WTC11 (cell line): Measurements from ENCODE around the gene NFKB1. TPM values are rescaled to one million over a fixed set of nuclear protein-coding genes. Genes with fewer than 3 reads are reported as not detected.

Experiments used
- ATAC-seq: fragments of 200-7000 bp; cut with Tn5 transposase; 2 replicates; pipeline ENCODE4 v1.10.0; 2021; ENCODE audit warnings: mild to moderate bottlenecking, moderate library complexity
- CTCF ChIA-PET: fragments of 300-600 bp; sonication (Branson Sonifier 250); formaldehyde crosslinking; loops from one replicate; lab custom pipeline; 2021; ENCODE audit warnings: antibody characterized with exemption; lab: Charles Lee
- POLR2A ChIA-PET: fragments of 350-600 bp; sonication (Branson Sonifier 250); formaldehyde crosslinking; loops from one replicate; lab custom pipeline; 2021; ENCODE audit warnings: antibody characterized with exemption; lab: Charles Lee
- DNase-seq: peaks from one replicate; pipeline ENCODE4 v3.0.0; 2021; ENCODE audit warnings: low spot score
- H3K27ac Mint-ChIP-seq: 2 replicates; pipeline ENCODE4 v1.8.0; 2021; ENCODE audit warnings: mixed read lengths
- H3K27me3 Mint-ChIP-seq: 2 replicates; pipeline ENCODE4 v1.8.0; 2021; ENCODE audit warnings: low read depth, mild to moderate bottlenecking, moderate library complexity, mixed read lengths
- H3K36me3 Mint-ChIP-seq: 2 replicates; pipeline ENCODE4 v1.8.0; 2021; ENCODE audit warnings: mixed read lengths
- H3K4me1 Mint-ChIP-seq: 2 replicates; pipeline ENCODE4 v1.8.0; 2022; ENCODE audit warnings: mixed read lengths
- H3K4me3 Mint-ChIP-seq: 2 replicates; pipeline ENCODE4 v1.8.0; 2021; ENCODE audit warnings: mild to moderate bottlenecking, moderate library complexity, mixed read lengths
- H3K9me3 Mint-ChIP-seq: 2 replicates; pipeline ENCODE4 v1.8.0; 2021; ENCODE audit warnings: mixed read lengths
- ATF1 ChIP-seq: sonication (generic); formaldehyde crosslinking; IDR thresholded peaks from 2 replicates; pipeline ENCODE4 v1.8.1; 2023; ENCODE audit warnings: mild to moderate bottlenecking, moderate library complexity, missing genetic modification reagents
- ATF2 ChIP-seq: sonication (generic); formaldehyde crosslinking; IDR thresholded peaks from 2 replicates; pipeline ENCODE4 v1.8.1; 2022; ENCODE audit warnings: low read depth, missing genetic modification reagents, borderline replicate concordance
- CREB1 ChIP-seq: sonication (generic); formaldehyde crosslinking; IDR thresholded peaks from 2 replicates; pipeline ENCODE4 v1.8.0; 2023; ENCODE audit warnings: mild to moderate bottlenecking, missing genetic modification reagents
- CREM ChIP-seq: sonication (generic); formaldehyde crosslinking; IDR thresholded peaks from 2 replicates; pipeline ENCODE4 v1.8.1; 2022; ENCODE audit warnings: mild to moderate bottlenecking, missing genetic modification reagents, moderate library complexity
- ERG ChIP-seq: fragments of 250-450 bp; sonication (Bioruptor Pico); IDR thresholded peaks from 2 replicates; pipeline ENCODE4 v1.8.0; 2021; ENCODE audit warnings: mild to moderate bottlenecking
- FOXJ3 ChIP-seq: sonication (generic); formaldehyde crosslinking; IDR thresholded peaks from 2 replicates; pipeline ENCODE4 v1.9.0; 2021; ENCODE audit warnings: missing genetic modification reagents, mild to moderate bottlenecking, borderline replicate concordance
- FOXP4 ChIP-seq: sonication (generic); formaldehyde crosslinking; IDR thresholded peaks from 2 replicates; pipeline ENCODE4 v1.8.0; 2022; ENCODE audit warnings: mild to moderate bottlenecking, missing genetic modification reagents
- IRF1 ChIP-seq: sonication (generic); formaldehyde crosslinking; IDR thresholded peaks from 2 replicates; pipeline ENCODE4 v1.8.0; 2023; ENCODE audit warnings: missing genetic modification reagents
- IRF2 ChIP-seq: sonication (generic); formaldehyde crosslinking; IDR thresholded peaks from 2 replicates; pipeline ENCODE4 v1.8.0; 2022; ENCODE audit warnings: low read depth, missing genetic modification reagents, borderline replicate concordance
- KAT7 ChIP-seq: sonication (generic); formaldehyde crosslinking; IDR thresholded peaks from 2 replicates; pipeline ENCODE4 v1.8.1; 2023; ENCODE audit warnings: missing genetic modification reagents, mild to moderate bottlenecking, borderline replicate concordance
- NFATC4 ChIP-seq: fragments of 250-450 bp; sonication (Bioruptor Pico); IDR thresholded peaks from 2 replicates; pipeline ENCODE4 v1.9.0; 2021; ENCODE audit warnings: mild to moderate bottlenecking
- NFE2L1 ChIP-seq: sonication (generic); formaldehyde crosslinking; IDR thresholded peaks from 2 replicates; pipeline ENCODE4 v1.8.1; 2023; ENCODE audit warnings: missing genetic modification reagents
- NFYB ChIP-seq: sonication (generic); formaldehyde crosslinking; conservative IDR thresholded peaks from 2 replicates; pipeline ENCODE4 v1.8.0; 2022; ENCODE audit warnings: low read depth, missing genetic modification reagents
- ZBTB21 ChIP-seq: sonication (generic); formaldehyde crosslinking; IDR thresholded peaks from 2 replicates; pipeline ENCODE4 v1.8.1; 2023; ENCODE audit warnings: mild to moderate bottlenecking, missing genetic modification reagents, borderline replicate concordance
- ZBTB43 ChIP-seq: sonication (generic); formaldehyde crosslinking; IDR thresholded peaks from 2 replicates; pipeline ENCODE4 v1.8.1; 2023; ENCODE audit warnings: mild to moderate bottlenecking, missing genetic modification reagents
- ZNF219 ChIP-seq: sonication (generic); formaldehyde crosslinking; IDR thresholded peaks from 2 replicates; pipeline ENCODE4 v1.8.0; 2023; ENCODE audit warnings: missing genetic modification reagents, mild to moderate bottlenecking, borderline replicate concordance
- ZNF263 ChIP-seq: sonication (generic); formaldehyde crosslinking; IDR thresholded peaks from 2 replicates; pipeline ENCODE4 v1.8.1; 2022; ENCODE audit warnings: low read depth, mild to moderate bottlenecking, moderate library complexity, missing genetic modification reagents
- ZNF281 ChIP-seq: sonication (generic); formaldehyde crosslinking; IDR thresholded peaks from 2 replicates; pipeline ENCODE4 v1.8.0; 2023; ENCODE audit warnings: mild to moderate bottlenecking, missing genetic modification reagents
- ZNF396 ChIP-seq: fragments of 250-450 bp; sonication (Bioruptor Pico); IDR thresholded peaks from 2 replicates; pipeline ENCODE4 v1.8.0; 2021; ENCODE audit warnings: mild to moderate bottlenecking, moderate library complexity, borderline replicate concordance
- ZNF423 ChIP-seq: fragments of 250-450 bp; sonication (Bioruptor Pico); IDR thresholded peaks from 2 replicates; pipeline ENCODE4 v2.1.2; 2022; ENCODE audit warnings: mild to moderate bottlenecking, moderate library complexity
- total RNA-seq: library from RNA; stranded (reverse); gene quantifications from 3 replicates; pipeline ENCODE4 v1.2.3, GENCODE V29; 2021

Gene NFKB1
- total RNA-seq, 1 experiment from 2014 or later: 5.6 TPM

GRCh38 chr4:102503831-102504786 is 3.0 kb downstream of the NFKB1 start:
- no peak for DNase-seq
- TF ChIP-seq ZNF219 (CRISPR knock-in tag) (no peak), CREM (no peak), ZNF281 (CRISPR knock-in tag) (no peak), ATF1 (CRISPR knock-in tag) (no peak), NFYB (CRISPR knock-in tag) (no peak), NFE2L1 (no peak)
- Mint-ChIP-seq H3K36me3 (no peaks in the 10 kb centered on the region), H3K27ac (no peak overlapping the region), H3K27me3 (peaks cover 14% of the 10 kb centered on the region), H3K9me3 (no peaks in the 10 kb centered on the region), H3K4me3 (0 out of 2 replicates have a peak overlapping the region, but pooled peaks have one; percentile 26), H3K4me1 (peaks cover 14% of the 10 kb centered on the region)
- no peak for ATAC-seq
- CTCF ChIA-PET: no interaction called here
- POLR2A ChIA-PET: no interaction called here

GRCh38 chr4:102504941-102505340 is 3.8 kb downstream of the NFKB1 start:
- TF ChIP-seq IRF1 (CRISPR knock-in tag): no peak
- TF ChIP-seq FOXP4: no peak
- TF ChIP-seq KAT7: no peak
- TF ChIP-seq ZNF423 (CRISPR knock-in tag): no peak
- no peak for TF ChIP-seq CREB1 (CRISPR knock-in tag)
- TF ChIP-seq ERG (CRISPR knock-in tag): no peak
- CTCF ChIA-PET: interaction anchor here (0.6 kb wide), 1 partner anchor 74 kb away, joined by 3 read pairs; no protein-coding TSS in a partner anchor
- no peaks in the 10 kb centered on the region for H3K9me3 Mint-ChIP-seq
- no peak overlapping the region for H3K27ac Mint-ChIP-seq
- H3K4me1 Mint-ChIP-seq: peaks cover 14% of the 10 kb centered on the region
- no peaks in the 10 kb centered on the region for H3K36me3 Mint-ChIP-seq
- POLR2A ChIA-PET: no interaction called here
- no peak for ATAC-seq
- no peak overlapping the region for H3K4me3 Mint-ChIP-seq
- peaks cover 7% of the 10 kb centered on the region for H3K27me3 Mint-ChIP-seq
- DNase-seq: no peak

GRCh38 chr4:102505708-102506107 is 4.5 kb downstream of the NFKB1 start:
- no peaks in the 10 kb centered on the region for H3K9me3 Mint-ChIP-seq
- ChIA-PET CTCF (no interaction called here), POLR2A (no interaction called here)
- no peak for DNase-seq
- peaks cover 11% of the 10 kb centered on the region for H3K4me1 Mint-ChIP-seq
- ATAC-seq: no peak
- H3K4me3 Mint-ChIP-seq: no peak overlapping the region
- H3K27me3 Mint-ChIP-seq: no peaks in the 10 kb centered on the region
- no peak overlapping the region for H3K27ac Mint-ChIP-seq
- H3K36me3 Mint-ChIP-seq: no peaks in the 10 kb centered on the region
- TF ChIP-seq ZNF396 (CRISPR knock-in tag): no peak
- no peak for TF ChIP-seq ZBTB21 (CRISPR knock-in tag)
- TF ChIP-seq ZNF263: no peak
- no peak for TF ChIP-seq FOXJ3 (CRISPR knock-in tag)
- no peak for TF ChIP-seq ZBTB43 (CRISPR knock-in tag)
- no peak for TF ChIP-seq ATF2 (CRISPR knock-in tag)
- no peak for TF ChIP-seq IRF2 (CRISPR knock-in tag)
- TF ChIP-seq NFATC4 (CRISPR knock-in tag): no peak
- TF ChIP-seq IRF1 (CRISPR knock-in tag): no peak
